Measurements from ENCODE around the gene MSI2. TPM values are rescaled to one million over a fixed set of nuclear protein-coding genes. Genes with fewer than 3 reads are reported as not detected.
"Not testable (repeated sequence)": the region's sequence is repeated elsewhere in the genome, so short reads cannot be mapped to it uniquely, and the experiment has no call there.

The MSI2 gene
- total RNA-seq, 1 donor from 2014 or later = 23.1 TPM

DNA sequence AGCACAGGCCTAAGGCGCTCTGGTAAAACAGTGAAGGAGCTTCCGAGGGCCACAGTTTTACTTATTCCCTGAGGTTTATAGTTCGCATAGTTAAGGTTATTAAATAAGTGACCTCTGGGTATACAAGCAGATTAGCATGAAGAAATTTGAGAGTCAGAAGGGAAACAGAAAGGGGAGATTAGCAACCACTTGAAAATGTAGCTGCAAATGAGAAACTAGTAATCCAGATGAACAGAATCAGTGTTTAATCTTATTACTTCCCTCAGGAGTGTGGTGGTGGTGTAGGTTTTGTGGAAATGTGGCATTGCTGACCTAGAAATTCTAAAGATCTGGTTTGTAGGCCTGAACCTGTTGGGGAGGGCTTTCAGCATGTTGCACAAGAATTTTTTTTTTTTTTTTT, 358.4 kb downstream of the MSI2 start:
- Mint-ChIP-seq H3K4me3 (ENCODE audit: unreplicated experiment) (no peak overlapping the region), H3K9me3 (ENCODE audit: low read depth) (peaks cover 4% of the 10 kb centered on the region), H3K4me1 (ENCODE audit: low read depth) (no peaks in the 10 kb centered on the region), H3K27ac (ENCODE audit: unreplicated experiment) (no peak overlapping the region), H3K27me3 (ENCODE audit: low read depth) (no peaks in the 10 kb centered on the region), H3K36me3 (ENCODE audit: low read depth) (peaks cover 5% of the 10 kb centered on the region)
- DNase-seq (ENCODE audit: low spot score) = no peak
- TF ChIP-seq, protein P1, sequence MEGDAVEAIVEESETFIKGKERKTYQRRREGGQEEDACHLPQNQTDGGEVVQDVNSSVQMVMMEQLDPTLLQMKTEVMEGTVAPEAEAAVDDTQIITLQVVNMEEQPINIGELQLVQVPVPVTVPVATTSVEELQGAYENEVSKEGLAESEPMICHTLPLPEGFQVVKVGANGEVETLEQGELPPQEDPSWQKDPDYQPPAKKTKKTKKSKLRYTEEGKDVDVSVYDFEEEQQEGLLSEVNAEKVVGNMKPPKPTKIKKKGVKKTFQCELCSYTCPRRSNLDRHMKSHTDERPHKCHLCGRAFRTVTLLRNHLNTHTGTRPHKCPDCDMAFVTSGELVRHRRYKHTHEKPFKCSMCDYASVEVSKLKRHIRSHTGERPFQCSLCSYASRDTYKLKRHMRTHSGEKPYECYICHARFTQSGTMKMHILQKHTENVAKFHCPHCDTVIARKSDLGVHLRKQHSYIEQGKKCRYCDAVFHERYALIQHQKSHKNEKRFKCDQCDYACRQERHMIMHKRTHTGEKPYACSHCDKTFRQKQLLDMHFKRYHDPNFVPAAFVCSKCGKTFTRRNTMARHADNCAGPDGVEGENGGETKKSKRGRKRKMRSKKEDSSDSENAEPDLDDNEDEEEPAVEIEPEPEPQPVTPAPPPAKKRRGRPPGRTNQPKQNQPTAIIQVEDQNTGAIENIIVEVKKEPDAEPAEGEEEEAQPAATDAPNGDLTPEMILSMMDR (IDR thresholded peaks at IDR 0.05) = no peak

DNA sequence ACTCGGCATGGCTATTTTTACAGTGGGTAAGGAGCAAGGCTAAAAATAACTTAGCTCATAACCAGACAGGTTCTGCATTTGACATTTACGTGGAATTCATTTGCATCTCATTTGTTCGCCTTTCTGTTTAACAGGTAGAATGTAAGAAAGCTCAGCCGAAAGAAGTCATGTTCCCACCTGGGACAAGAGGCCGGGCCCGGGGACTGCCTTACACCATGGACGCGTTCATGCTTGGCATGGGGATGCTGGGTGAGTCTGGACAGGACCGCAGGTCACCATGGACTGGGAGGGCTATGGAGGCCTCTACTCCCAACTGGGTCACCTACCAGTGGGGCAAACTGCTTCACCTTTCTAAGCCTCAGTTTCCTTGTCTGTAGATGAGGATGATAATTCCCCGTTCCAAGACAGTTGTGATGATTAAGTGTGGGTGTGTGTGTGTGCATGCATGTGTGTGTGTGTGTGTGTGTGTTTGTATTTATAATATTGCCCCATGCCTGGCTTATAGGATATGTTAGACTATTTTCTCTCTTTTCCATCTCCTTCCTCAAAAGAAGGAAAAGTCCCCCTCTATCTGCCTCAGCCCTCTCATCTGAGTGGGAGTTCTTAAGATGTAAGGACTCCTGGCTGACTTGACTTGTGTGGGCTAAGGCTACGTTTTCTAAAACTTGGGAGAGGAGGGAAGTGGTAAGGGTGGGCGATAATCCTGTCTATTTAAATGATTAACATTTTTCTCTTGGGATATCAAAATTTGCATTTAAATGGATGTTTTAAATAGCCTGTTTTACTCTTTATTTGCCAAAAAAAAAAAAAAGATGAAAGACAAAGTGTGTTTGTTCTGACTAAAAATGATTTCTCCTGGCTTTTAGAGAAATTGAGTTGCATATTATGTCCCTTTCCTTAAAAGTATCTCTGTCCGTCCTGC, 359.8 kb downstream of the MSI2 start:
- DNase-seq (ENCODE audit: low spot score) = no peak
- Mint-ChIP-seq H3K27ac (ENCODE audit: unreplicated experiment) (no peak overlapping the region), H3K9me3 (ENCODE audit: low read depth) (peaks cover 4% of the 10 kb centered on the region), H3K27me3 (ENCODE audit: low read depth) (no peaks in the 10 kb centered on the region), H3K4me1 (ENCODE audit: low read depth) (no peaks in the 10 kb centered on the region), H3K4me3 (ENCODE audit: unreplicated experiment) (no peak overlapping the region), H3K36me3 (ENCODE audit: low read depth) (peaks cover 5% of the 10 kb centered on the region)
- TF ChIP-seq, protein P1 (IDR thresholded peaks at IDR 0.05) = no peak

- Mint-ChIP-seq H3K9me3 (ENCODE audit: low read depth) (peaks cover 4% of the 10 kb centered on the region), H3K4me1 (ENCODE audit: low read depth) (no peaks in the 10 kb centered on the region), H3K27me3 (ENCODE audit: low read depth) (no peaks in the 10 kb centered on the region), H3K4me3 (ENCODE audit: unreplicated experiment) (no peak overlapping the region), H3K27ac (ENCODE audit: unreplicated experiment) (no peak overlapping the region), H3K36me3 (ENCODE audit: low read depth) (peaks cover 5% of the 10 kb centered on the region)
- TF ChIP-seq, protein P1 (IDR thresholded peaks at IDR 0.05) = no peak
- DNase-seq (ENCODE audit: low spot score) = no peak
These were observed 360.9 kb downstream of the MSI2 start for GRCh38 chr17:57617218-57617617.

- no peak overlapping the region for H3K27ac Mint-ChIP-seq (ENCODE audit: unreplicated experiment)
- H3K9me3 Mint-ChIP-seq (ENCODE audit: low read depth) = peaks cover 4% of the 10 kb centered on the region
- H3K4me1 Mint-ChIP-seq (ENCODE audit: low read depth) = peaks cover 10% of the 10 kb centered on the region
- H3K4me3 Mint-ChIP-seq (ENCODE audit: unreplicated experiment) = no peak overlapping the region
- peaks cover 5% of the 10 kb centered on the region for H3K36me3 Mint-ChIP-seq (ENCODE audit: low read depth)
- TF ChIP-seq, protein P1 (IDR thresholded peaks at IDR 0.05) = no peak
- no peaks in the 10 kb centered on the region for H3K27me3 Mint-ChIP-seq (ENCODE audit: low read depth)
- no peak for DNase-seq (ENCODE audit: low spot score)
These were observed 363.0 kb downstream of the MSI2 start for GRCh38 chr17:57619061-57619937.

GRCh38 chr17:57620576-57620975, 364.3 kb downstream of the MSI2 start:
- H3K27ac Mint-ChIP-seq (ENCODE audit: unreplicated experiment) = no peak overlapping the region
- TF ChIP-seq, protein P1 (IDR thresholded peaks at IDR 0.05) = no peak
- peaks cover 5% of the 10 kb centered on the region for H3K36me3 Mint-ChIP-seq (ENCODE audit: low read depth)
- DNase-seq (ENCODE audit: low spot score) = no peak
- H3K4me3 Mint-ChIP-seq (ENCODE audit: unreplicated experiment) = no peak overlapping the region
- H3K4me1 Mint-ChIP-seq (ENCODE audit: low read depth) = peaks cover 10% of the 10 kb centered on the region
- peaks cover 4% of the 10 kb centered on the region for H3K9me3 Mint-ChIP-seq (ENCODE audit: low read depth)
- H3K27me3 Mint-ChIP-seq (ENCODE audit: low read depth) = no peaks in the 10 kb centered on the region

DNA sequence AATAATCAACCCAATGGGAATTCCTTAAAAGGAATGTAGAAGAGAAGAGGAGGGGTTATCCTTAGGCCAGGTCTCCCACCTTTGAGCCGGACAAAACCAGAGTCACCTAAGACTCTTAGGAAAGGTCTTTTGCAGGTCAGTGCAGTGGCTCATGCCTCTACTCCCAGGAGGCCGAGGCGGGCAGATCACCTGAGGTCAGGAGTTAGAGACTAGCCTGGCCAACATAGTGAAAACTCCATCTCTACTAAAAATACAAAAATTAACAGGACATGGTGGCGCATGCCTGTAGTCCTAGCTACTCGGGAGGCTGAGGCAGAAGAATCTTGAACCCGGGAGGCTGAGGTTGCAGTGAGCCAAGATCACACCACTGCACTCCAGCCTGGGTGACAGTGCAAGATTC, 365.5 kb downstream of the MSI2 start:
- H3K9me3 Mint-ChIP-seq (ENCODE audit: low read depth); H3K27me3 Mint-ChIP-seq (ENCODE audit: low read depth); H3K27ac Mint-ChIP-seq (ENCODE audit: unreplicated experiment); DNase-seq (ENCODE audit: low spot score); H3K36me3 Mint-ChIP-seq (ENCODE audit: low read depth); H3K4me3 Mint-ChIP-seq (ENCODE audit: unreplicated experiment): not testable (repeated sequence)
- H3K4me1 Mint-ChIP-seq (ENCODE audit: low read depth) = peaks cover 10% of the 10 kb centered on the region

Measured in chondrocyte (in vitro differentiated cells).